Testis (tissue), 3 donors: ENCODE measurements around the gene RGS9. TPM values are rescaled to one million over a fixed set of nuclear protein-coding genes. Genes with fewer than 3 reads are reported as not detected.
A peak's percentile ranks its signal among the peaks of the same experiment; 100 is the strongest.

Source experiments
- DNase-seq: peaks from one replicate; pipeline ENCODE4 v3.0.0-alpha.2; 2019
- H3K27ac ChIP-seq, 2 donors: fragments of 200-600 bp; sonication (generic); one replicate each; pipeline ENCODE4 v1.5.1; 2019
- H3K27me3 ChIP-seq: fragments of 200-600 bp; sonication (generic); one replicate; pipeline ENCODE4 v1.5.1; 2019
- H3K36me3 ChIP-seq: fragments of 200-600 bp; sonication (generic); one replicate; pipeline ENCODE4 v1.5.1; 2017; ENCODE audit warnings: low read depth; ENCODE audit errors: missing control alignments
- H3K4me1 ChIP-seq: fragments of 200-600 bp; sonication (generic); one replicate; pipeline ENCODE4 v1.5.1; 2019
- H3K4me3 ChIP-seq, 2 donors: fragments of 200-600 bp; sonication (generic); one replicate each; pipeline ENCODE4 v1.5.1; 2017 to 2019
- H3K9me3 ChIP-seq: fragments of 200-600 bp; sonication (generic); one replicate; pipeline ENCODE4 v1.5.1; 2017
- CTCF ChIP-seq, 3 experiments: fragments of 450-650 bp in 2 of 3; fragments of 200-600 bp in 1 of 3; sonication (generic) in 1 of 3; IDR thresholded peaks; one replicate each; pipeline ENCODE4 v1.5.1; 2016 to 2019; ENCODE audit warnings: antibody characterized with exemption in 3 of 3, mild to moderate bottlenecking in 2 of 3, moderate library complexity in 1 of 3
- POLR2A ChIP-seq: fragments of 450-650 bp; IDR thresholded peaks from one replicate; pipeline ENCODE4 v1.6.1; 2017; ENCODE audit warnings: antibody characterized with exemption, mild to moderate bottlenecking, moderate library complexity
- WGBS, 2 donors: methylation state at CpG; one replicate each; pipeline ENCODE4 v1.1.5; 2018; 5-methylcytosine and 5-hydroxymethylcytosine counted together
- intact Hi-C: fragments of 100-400 bp; cut with DNase I; formaldehyde crosslinking; loops from one replicate; pipeline ENCODE4 v1.15.1; 2023; ENCODE audit warnings: low total_unique reads
- polyA plus RNA-seq: library from polyadenylated mRNA; stranded (reverse); fragments of 350-450 nt; fragmentation: Illumina TruSeq; extraction: RNeasy Lipid Tissue Mini Kit (QIAGEN cat#74804); gene quantifications from one replicate; pipeline ENCODE4 v1.2.3, GENCODE V29; 2014; ENCODE audit warnings: low read depth, low replicate concordance; ENCODE audit not compliant: insufficient read depth
- total RNA-seq, 2 donors: library from RNA; depleted of rRNA; stranded (reverse); fragments of >200 nt; gene quantifications; one replicate each; pipeline ENCODE4 v1.2.3, GENCODE V29; 2016

The RGS9 gene
- total and polyA plus RNA-seq, 3 donors from 2014 or later, result 4.6 to 7.9 (median 5.7) TPM

GRCh38 chr17:65169691-65170090 lies 32.5 kb downstream of the RGS9 start:
- Histone ChIP-seq H3K4me3 (no peak overlapping the region), H3K4me1 (no peaks in the 10 kb centered on the region), H3K27ac (no peak overlapping the region), H3K36me3 (no peaks in the 10 kb centered on the region), H3K27me3 (no peaks in the 10 kb centered on the region), H3K9me3 (no peaks in the 10 kb centered on the region)
- intact Hi-C loops, result no loop called here
- 95 to 99% methylated on average over 3 of the region's 3 CpGs for WGBS, 2 donors
- TF ChIP-seq CTCF (IDR thresholded peaks at IDR 0.05) (no peak), POLR2A (no peak)
- no peak for DNase-seq

GRCh38 chr17:65170839-65171238 lies 33.7 kb downstream of the RGS9 start:
- no peak for TF ChIP-seq POLR2A
- intact Hi-C loops, result no loop called here
- 90 to 97% methylated on average over 10 of the region's 10 CpGs for WGBS, 2 donors
- no peak overlapping the region for H3K4me3 ChIP-seq
- no peaks in the 10 kb centered on the region for H3K9me3 ChIP-seq
- no peaks in the 10 kb centered on the region for H3K36me3 ChIP-seq
- DNase-seq, result no peak
- no peak overlapping the region for H3K27ac ChIP-seq
- no peaks in the 10 kb centered on the region for H3K27me3 ChIP-seq
- no peaks in the 10 kb centered on the region for H3K4me1 ChIP-seq

- intact Hi-C loops, result no loop called here
- TF ChIP-seq CTCF (IDR thresholded peaks at IDR 0.05), result no peak
- no peak for TF ChIP-seq POLR2A
- no peak overlapping the region for H3K27ac ChIP-seq
- no peak overlapping the region for H3K4me3 ChIP-seq
- H3K27me3 ChIP-seq, result no peaks in the 10 kb centered on the region
- DNase-seq, result no peak
- WGBS, 2 donors, result 83 to 87% methylated on average over 4 of the region's 4 CpGs
- H3K9me3 ChIP-seq, result no peaks in the 10 kb centered on the region
- H3K4me1 ChIP-seq, result no peaks in the 10 kb centered on the region
- H3K36me3 ChIP-seq, result no peaks in the 10 kb centered on the region
Observed at GRCh38 chr17:65171752-65172151, 34.6 kb downstream of the RGS9 start.

- no peak for DNase-seq
- intact Hi-C loops, result no loop called here
- Histone ChIP-seq H3K4me3 (no peak overlapping the region), H3K36me3 (no peaks in the 10 kb centered on the region), H3K27me3 (no peaks in the 10 kb centered on the region), H3K27ac (no peak overlapping the region), H3K9me3 (no peaks in the 10 kb centered on the region), H3K4me1 (no peaks in the 10 kb centered on the region)
- TF ChIP-seq POLR2A (no peak), CTCF (IDR thresholded peaks at IDR 0.05) (no peak)
- 90 to 95% methylated on average over 11 of the region's 11 CpGs for WGBS, 2 donors
Observed at GRCh38 chr17:65172496-65173136, 35.4 kb downstream of the RGS9 start.

GRCh38 chr17:65173284-65173793 lies 36.2 kb downstream of the RGS9 start:
- Histone ChIP-seq H3K4me1 (no peaks in the 10 kb centered on the region), H3K36me3 (no peaks in the 10 kb centered on the region), H3K27me3 (no peaks in the 10 kb centered on the region), H3K4me3 (no peak overlapping the region), H3K27ac (no peak overlapping the region), H3K9me3 (no peaks in the 10 kb centered on the region)
- intact Hi-C loops, result no loop called here
- 49 to 70% methylated on average over 6 to 12 of the region's 12 CpGs for WGBS, 2 donors
- TF ChIP-seq CTCF (IDR thresholded peaks at IDR 0.05), result no peak
- no peak for TF ChIP-seq POLR2A
- peak; percentile 18 for DNase-seq
